Measurements from ENCODE around the gene MYT1. TPM values are rescaled to one million over a fixed set of nuclear protein-coding genes. Genes with fewer than 3 reads are reported as not detected.

MYT1 gene
- total and polyA plus RNA-seq, 2 of the 13 experiments (the other 11 are each of a cell fraction or from before 2014, with no cell fraction given), result 0.58 to 2.5 TPM

GRCh38 chr20:64255361-64256281, 91.4 kb downstream of the MYT1 start, which contains the start of gene PCMTD2 (continued):
- TF ChIP-seq ZNF18 (CRISPR knock-in tag; IDR thresholded peaks at IDR 0.05; ENCODE audit: insufficient replicate concordance), result no peak
- no peak for TF ChIP-seq HMGA1 (CRISPR knock-in tag; conservative IDR thresholded peaks at IDR 0.05)
- TF ChIP-seq POGZ (CRISPR knock-in tag; IDR thresholded peaks at IDR 0.05), result peak; percentile 83
- peak; percentile 66 for TF ChIP-seq ZNF30 (CRISPR knock-in tag; IDR thresholded peaks at IDR 0.05)
- no peak; the same call in 1 of the 2 replicates for TF ChIP-seq GATA4 (IDR thresholded peaks at IDR 0.05; ENCODE audit: borderline replicate concordance, low read depth)
- TF ChIP-seq U2AF2 (IDR thresholded peaks at IDR 0.05; ENCODE audit: low read depth, low read length), result no peak
- TF ChIP-seq NFYB (CRISPR knock-in tag; IDR thresholded peaks at IDR 0.05), result peak; percentile 18; the same call in 1 of the 2 replicates
- peak; percentile 16; the same call in 1 of the 2 replicates for TF ChIP-seq GATAD2A (CRISPR knock-in tag; IDR thresholded peaks at IDR 0.05)
- peak; percentile 36; the same call in 1 of the 2 replicates for TF ChIP-seq FOXP4 (CRISPR knock-in tag; IDR thresholded peaks at IDR 0.05)
- TF ChIP-seq MEF2D (CRISPR knock-in tag; IDR thresholded peaks at IDR 0.05), result no peak
- no peak for TF ChIP-seq IRF1 (CRISPR knock-in tag; IDR thresholded peaks at IDR 0.05; ENCODE audit: low read depth)
- TF ChIP-seq ZNF432 (CRISPR knock-in tag; IDR thresholded peaks at IDR 0.05; ENCODE audit: borderline replicate concordance), result no peak
- TF ChIP-seq ZBTB7B (CRISPR knock-in tag; IDR thresholded peaks at IDR 0.05), result peak; percentile 89
- no peak for TF ChIP-seq ZBTB40 (IDR thresholded peaks at IDR 0.05)
- peak; percentile 90 for TF ChIP-seq ZBTB40 (CRISPR knock-in tag; IDR thresholded peaks at IDR 0.05)

All from HepG2 (cell line).